ENCODE data around the gene CPXM1. TPM values are rescaled to one million over a fixed set of nuclear protein-coding genes. Genes with fewer than 3 reads are reported as not detected.

CPXM1 gene
- total and polyA plus RNA-seq, 2 donors (not counting 3 experiments of a cell fraction or from before 2014, with no cell fraction given), result 18.9 to 20.3 TPM

DNA sequence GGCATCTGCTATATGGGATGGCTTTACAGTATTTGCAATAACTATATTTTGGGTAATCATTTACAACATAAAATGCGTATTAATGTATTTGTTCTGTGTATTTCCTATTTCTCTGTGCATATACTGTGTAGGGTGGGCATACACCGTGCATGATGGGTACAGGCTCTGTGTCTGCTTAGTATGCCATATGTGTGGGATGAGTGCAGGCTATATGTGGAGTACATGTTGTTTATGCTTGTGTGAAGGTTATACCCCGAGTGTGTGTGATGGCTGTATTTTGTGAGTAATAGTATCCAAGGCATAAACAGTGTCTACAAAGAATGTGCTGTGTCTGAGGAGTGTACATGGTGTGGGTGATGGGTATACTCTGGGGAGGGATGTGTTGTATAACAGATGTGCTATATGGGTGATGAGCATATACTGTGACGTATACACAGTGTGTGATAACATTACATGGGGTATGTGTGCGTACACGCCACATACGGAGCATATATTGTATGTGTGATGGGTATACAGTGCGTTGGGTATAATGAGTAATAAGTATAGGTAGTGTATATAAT is 52.7 kb downstream of the CPXM1 start:
- POLR2A ChIA-PET, result no interaction called here
- CTCF ChIA-PET, result no interaction called here
- H3K36me3 ChIP-seq (ENCODE audit: control insufficient read depth in 2 of 2, extremely low read depth in 1 of 2, insufficient read depth in 2 of 2, low read length in 2 of 2), result no peaks in the 10 kb centered on the region
- no peak overlapping the region for H3K4me2 ChIP-seq (ENCODE audit: insufficient read depth, low read length)
- no peaks in the 10 kb centered on the region for H3K9me3 ChIP-seq (replicated peaks; ENCODE audit: control insufficient read depth, insufficient read depth, low read length)
- H3K27me3 ChIP-seq (ENCODE audit: control insufficient read depth in 2 of 2, insufficient read depth in 2 of 2, low read length in 2 of 2), result peaks cover 34 to 49% of the 10 kb centered on the region in 2 experiments
- H3K4me3 ChIP-seq (replicated peaks in 1 of 3; ENCODE audit: insufficient read depth in 1 of 3, low read depth in 1 of 3, low read length in 3 of 3), result no peak overlapping the region
- DNase-seq (ENCODE audit: low read depth, low spot score), result no peak
- FAIRE-seq, result no peak
- dilution Hi-C loops (cut with MboI; ENCODE audit: extremely low pct_ligation_motif_present, low sequenced_read_pairs) (no loop called here), intact Hi-C loops (cut with micrococcal nuclease) (no loop called here)
- H2AFZ ChIP-seq (ENCODE audit: low read depth, low read length), result no peak overlapping the region
- H3K4me1 ChIP-seq (ENCODE audit: control insufficient read depth, extremely low read depth, insufficient read depth, low read length), result peaks cover 13% of the 10 kb centered on the region
- H3K27ac ChIP-seq (ENCODE audit: insufficient read depth, low read depth, low read length), result no peak overlapping the region
- no peak for TF ChIP-seq MYC (IDR thresholded peaks at IDR 0.05; ENCODE audit: low read depth, low read length)
- no peak for TF ChIP-seq FOS (IDR thresholded peaks at IDR 0.05; ENCODE audit: borderline replicate concordance, insufficient read depth, low read length)
- TF ChIP-seq GATA2 (IDR thresholded peaks at IDR 0.05; ENCODE audit: insufficient read depth, insufficient read length, low read depth, low read length), result no peak
- TF ChIP-seq, protein P1, sequence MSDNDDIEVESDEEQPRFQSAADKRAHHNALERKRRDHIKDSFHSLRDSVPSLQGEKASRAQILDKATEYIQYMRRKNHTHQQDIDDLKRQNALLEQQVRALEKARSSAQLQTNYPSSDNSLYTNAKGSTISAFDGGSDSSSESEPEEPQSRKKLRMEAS (IDR thresholded peaks at IDR 0.05; ENCODE audit: insufficient read depth, insufficient read length), result no peak
- TF ChIP-seq CTCF (IDR thresholded peaks at IDR 0.05; ENCODE audit: extremely low read depth in 1 of 2, insufficient read depth in 1 of 2, low read depth in 1 of 2, low read length in 2 of 2), result no peak
- TF ChIP-seq EZH2 (IDR thresholded peaks at IDR 0.05; ENCODE audit: borderline replicate concordance, low read depth, low read length, severe bottlenecking), result no peak
- TF ChIP-seq JUN (IDR thresholded peaks at IDR 0.05; ENCODE audit: borderline replicate concordance, insufficient read depth, insufficient read length, low read depth), result no peak
- no peak for TF ChIP-seq POLR2A (IDR thresholded peaks at IDR 0.05; ENCODE audit: low read depth, low read length)
- TF ChIP-seq POLR2AphosphoS5 (IDR thresholded peaks at IDR 0.05; ENCODE audit: insufficient read depth, low read depth, low read length), result no peak
- H3K79me2 ChIP-seq (ENCODE audit: control insufficient read depth, insufficient read depth, low read length), result no peaks in the 10 kb centered on the region
- no peak overlapping the region for H3K9ac ChIP-seq (replicated peaks; ENCODE audit: extremely low read depth, insufficient read depth, low read length)
- BruUV-seq (replicated peaks), result no TSS peak
- no peaks in the 10 kb centered on the region for H4K20me1 ChIP-seq (replicated peaks; ENCODE audit: control insufficient read depth, extremely low read depth, insufficient read depth, low read length)
- no peaks in the 10 kb centered on the region for H3K9me1 ChIP-seq (replicated peaks; ENCODE audit: control insufficient read depth, extremely low read depth, insufficient read depth, low read length)

All from endothelial cell of umbilical vein (primary cell).